IPS-NIHi7 (cell line): ENCODE measurements around the gene TTC39B.

Source experiments
- DNase-seq: peaks from one replicate; pipeline ENCODE4 v3.0.0; 2012; ENCODE audit warnings: mixed read lengths; ENCODE audit errors: extremely low spot score

Gene TTC39B

GRCh38 chr9:15304632-15305031 lies 2.4 kb downstream of the TTC39B start:
- DNase-seq = no peak

- DNase-seq = no peak
Observed at GRCh38 chr9:15300218-15300617, 6.8 kb downstream of the TTC39B start.

- DNase-seq = no peak
Observed at GRCh38 chr9:15299374-15299939, 7.6 kb downstream of the TTC39B start.

- DNase-seq = no peak
Observed at GRCh38 chr9:15298362-15298761, 8.7 kb downstream of the TTC39B start.

GRCh38 chr9:15295761-15296405 lies 11.1 kb downstream of the TTC39B start:
- DNase-seq = no peak

GRCh38 chr9:15294604-15295003 lies 12.4 kb downstream of the TTC39B start:
- no peak for DNase-seq

- DNase-seq = no peak
Observed at GRCh38 chr9:15293804-15294316, 13.2 kb downstream of the TTC39B start.

- no peak for DNase-seq
Observed at GRCh38 chr9:15293084-15293483, 13.9 kb downstream of the TTC39B start.

- no peak for DNase-seq
Observed at GRCh38 chr9:15289603-15290002, 17.4 kb downstream of the TTC39B start.

- DNase-seq = no peak
Observed at GRCh38 chr9:15287309-15287708, 19.7 kb downstream of the TTC39B start.

- no peak for DNase-seq
Observed at GRCh38 chr9:15286161-15286821, 20.7 kb downstream of the TTC39B start.

- no peak for DNase-seq
Observed at GRCh38 chr9:15282567-15283285, 24.3 kb downstream of the TTC39B start.

- DNase-seq = no peak
Observed at GRCh38 chr9:15280647-15281046, 26.4 kb downstream of the TTC39B start.

- no peak for DNase-seq
Observed at GRCh38 chr9:15278839-15279238, 28.2 kb downstream of the TTC39B start.

GRCh38 chr9:15278091-15278687 lies 28.8 kb downstream of the TTC39B start:
- no peak for DNase-seq

GRCh38 chr9:15277400-15278090 lies 29.5 kb downstream of the TTC39B start:
- DNase-seq = no peak

- no peak for DNase-seq
Observed at GRCh38 chr9:15276328-15276938, 30.6 kb downstream of the TTC39B start.

- no peak for DNase-seq
Observed at GRCh38 chr9:15274425-15274824, 32.6 kb downstream of the TTC39B start.

- no peak for DNase-seq
Observed at GRCh38 chr9:15272377-15272928, 34.6 kb downstream of the TTC39B start.

GRCh38 chr9:15271403-15271802 lies 35.6 kb downstream of the TTC39B start:
- DNase-seq = no peak

GRCh38 chr9:15268782-15269181 lies 38.2 kb downstream of the TTC39B start:
- no peak for DNase-seq
